Neural cell (in vitro differentiated cells): ENCODE data around the gene USP12. TPM values are rescaled to one million over a fixed set of nuclear protein-coding genes. Genes with fewer than 3 reads are reported as not detected.

ENCODE experiments used
- H2AFZ ChIP-seq: fragments of 200-600, 300-800 bp; sonication (generic), shearing (Covaris generic); 2 replicates; pipeline ENCODE4 v1.6.0; 2014; ENCODE audit warnings: low read depth, mild to moderate bottlenecking, antibody characterized with exemption, low read length, moderate library complexity
- H3F3A ChIP-seq: fragments of 200-600 bp; shearing (Covaris generic); 2 replicates; pipeline ENCODE4 v1.6.1; 2016; ENCODE audit warnings: mild to moderate bottlenecking, moderate library complexity, mixed read lengths, antibody characterized with exemption, low read length; ENCODE audit not compliant: insufficient read depth, poor library complexity, severe bottlenecking
- H3K27ac ChIP-seq: fragments of 200-600, 300-800 bp; sonication (generic), shearing (Covaris generic); 2 replicates; pipeline ENCODE4 v1.5.1; 2014; ENCODE audit warnings: mild to moderate bottlenecking, low read length, moderate library complexity
- H3K27me3 ChIP-seq: fragments of 300-800, 200-600 bp; sonication (generic), shearing (Covaris generic); 2 replicates; pipeline ENCODE4 v1.6.0; 2014; ENCODE audit warnings: mild to moderate bottlenecking, low read depth, low read length, moderate library complexity; ENCODE audit not compliant: insufficient read depth
- H3K36me3 ChIP-seq: fragments of 300-800, 200-600 bp; sonication (generic), shearing (Covaris generic); 2 replicates; pipeline ENCODE4 v1.5.1; 2014; ENCODE audit warnings: mild to moderate bottlenecking, antibody characterized with exemption, low read length, moderate library complexity; ENCODE audit not compliant: insufficient read depth
- H3K4me2 ChIP-seq: fragments of 300-800, 200-600 bp; sonication (generic), shearing (Covaris generic); 2 replicates; pipeline ENCODE4 v1.6.0; 2014; ENCODE audit warnings: mild to moderate bottlenecking, low read length
- H3K4me3 ChIP-seq: fragments of 300-800, 200-600 bp; sonication (generic), shearing (Covaris generic); 2 replicates; pipeline ENCODE4 v1.5.1; 2014; ENCODE audit warnings: mild to moderate bottlenecking, low read length, moderate library complexity
- H3K79me2 ChIP-seq: fragments of 200-600 bp; shearing (Covaris generic); replicated peaks from 2 replicates; pipeline ENCODE4 v1.6.0; 2014; ENCODE audit warnings: mild to moderate bottlenecking, low read length, moderate library complexity; ENCODE audit not compliant: insufficient read depth
- H3K9ac ChIP-seq: fragments of 300-800, 200-600 bp; sonication (generic), shearing (Covaris generic); 2 replicates; pipeline ENCODE4 v1.6.1; 2016; ENCODE audit warnings: mild to moderate bottlenecking, low read length, mixed read lengths
- H3K9me2 ChIP-seq: fragments of 200-600 bp; shearing (Covaris generic); 2 replicates; pipeline ENCODE4 v1.6.1; 2016; ENCODE audit warnings: mild to moderate bottlenecking, low read length, mixed read lengths; ENCODE audit not compliant: insufficient read depth
- H3K9me3 ChIP-seq: fragments of 200-600, 300-800 bp; sonication (generic), shearing (Covaris generic); 2 replicates; pipeline ENCODE4 v1.6.1; 2016; ENCODE audit warnings: mild to moderate bottlenecking, mixed run types, low read length, moderate library complexity, mixed read lengths
- H4K20me1 ChIP-seq: fragments of 200-600 bp; shearing (Covaris generic); 2 replicates; pipeline ENCODE4 v1.6.1; 2016; ENCODE audit warnings: mild to moderate bottlenecking, mixed run types; ENCODE audit not compliant: insufficient read depth
- CTCF ChIP-seq: fragments of 450-650 bp; IDR thresholded peaks from 2 replicates; pipeline ENCODE4 v1.5.1; 2014; ENCODE audit warnings: antibody characterized with exemption, mild to moderate bottlenecking, moderate library complexity; ENCODE audit not compliant: poor library complexity, severe bottlenecking
- EP300 ChIP-seq: fragments of 450-650 bp; conservative IDR thresholded peaks from 2 replicates; pipeline ENCODE4 v1.6.1; 2014; ENCODE audit warnings: antibody characterized with exemption, mild to moderate bottlenecking, moderate library complexity; ENCODE audit not compliant: poor library complexity, severe bottlenecking
- EZH2 ChIP-seq: fragments of 200-600, 300-800 bp; shearing (Covaris generic), sonication (generic); IDR thresholded peaks from 2 replicates; pipeline ENCODE4 v1.6.1; 2014; ENCODE audit warnings: antibody characterized with exemption, low read length, borderline replicate concordance, mild to moderate bottlenecking; ENCODE audit not compliant: insufficient read depth, poor library complexity, severe bottlenecking
- MXI1 ChIP-seq: fragments of 450-650 bp; conservative IDR thresholded peaks from 2 replicates; pipeline ENCODE4 v1.6.1; 2014; ENCODE audit warnings: antibody characterized with exemption, mild to moderate bottlenecking; ENCODE audit not compliant: poor library complexity, severe bottlenecking
- POLR2AphosphoS5 ChIP-seq: IDR thresholded peaks from 2 replicates; pipeline ENCODE4 v1.6.1; 2012
- RAD21 ChIP-seq: fragments of 450-650 bp; conservative IDR thresholded peaks from 2 replicates; pipeline ENCODE4 v1.6.1; 2014; ENCODE audit warnings: antibody characterized with exemption, mild to moderate bottlenecking, moderate library complexity
- REST ChIP-seq: IDR thresholded peaks from 2 replicates; pipeline ENCODE4 v1.6.1; 2012; ENCODE audit warnings: borderline replicate concordance
- SMC3 ChIP-seq: fragments of 450-650 bp; conservative IDR thresholded peaks from 2 replicates; pipeline ENCODE4 v1.6.1; 2014; ENCODE audit warnings: antibody characterized with exemption, mild to moderate bottlenecking, moderate library complexity; ENCODE audit not compliant: poor library complexity
- TAF1 ChIP-seq: IDR thresholded peaks from 2 replicates; pipeline ENCODE4 v1.6.1; 2012; ENCODE audit warnings: low read depth
- polyA plus RNA-seq: library from polyadenylated mRNA; depleted of rRNA; stranded (reverse); fragments of >200 nt; gene quantifications from 2 replicates; pipeline ENCODE4 v1.2.3, GENCODE V29; 2014

The USP12 gene
- polyA plus RNA-seq, 1 donor from 2014 or later: 26.2 TPM

GRCh38 chr13:27128825-27129627 lies 42.6 kb downstream of the USP12 start:
- H3K79me2 ChIP-seq: peaks cover 58% of the 10 kb centered on the region
- H4K20me1 ChIP-seq: no peaks in the 10 kb centered on the region
- no peak for TF ChIP-seq RAD21
- TF ChIP-seq MXI1: no peak

GRCh38 chr13:27126859-27127258 lies 44.8 kb downstream of the USP12 start:
- Histone ChIP-seq H3K27ac (no peak overlapping the region), H3K79me2 (peaks cover 41% of the 10 kb centered on the region), H4K20me1 (no peaks in the 10 kb centered on the region), H3K36me3 (no peaks in the 10 kb centered on the region), H3F3A (no peaks in the 10 kb centered on the region), H3K9me3 (peaks cover 4% of the 10 kb centered on the region), H3K4me2 (no peak overlapping the region), H3K27me3 (no peaks in the 10 kb centered on the region), H3K4me3 (no peak overlapping the region), H2AFZ (no peak overlapping the region), H3K9ac (no peak overlapping the region), H3K9me2 (no peaks in the 10 kb centered on the region)
- TF ChIP-seq TAF1 (no peak), REST (no peak), EP300 (no peak)

More at GRCh38 chr13:27128825-27129627, 42.6 kb downstream of the USP12 start:
- Histone ChIP-seq H3K4me2 (no peak overlapping the region), H3K27me3 (no peaks in the 10 kb centered on the region), H3K9me3 (peaks cover 4% of the 10 kb centered on the region), H3K9ac (no peak overlapping the region), H3F3A (no peaks in the 10 kb centered on the region), H2AFZ (no peak overlapping the region), H3K27ac (no peak overlapping the region), H3K4me3 (no peak overlapping the region), H3K9me2 (no peaks in the 10 kb centered on the region), H3K36me3 (no peaks in the 10 kb centered on the region)

- Histone ChIP-seq H3K79me2 (peaks cover 41% of the 10 kb centered on the region), H3K27ac (no peak overlapping the region)
Observed at GRCh38 chr13:27125357-27126282, 46.0 kb downstream of the USP12 start.

More at GRCh38 chr13:27125357-27126282, 46.0 kb downstream of the USP12 start:
- H3K9me3 ChIP-seq: peaks cover 4% of the 10 kb centered on the region
- H3K9ac ChIP-seq: no peak overlapping the region
- TF ChIP-seq EZH2: no peak
- TF ChIP-seq MXI1: no peak
- no peak for TF ChIP-seq POLR2AphosphoS5
- no peak for TF ChIP-seq CTCF
- TF ChIP-seq EP300: no peak
- no peak for TF ChIP-seq REST
- no peak for TF ChIP-seq TAF1
- TF ChIP-seq SMC3: no peak
- no peak for TF ChIP-seq RAD21
- no peak overlapping the region for H2AFZ ChIP-seq
- H3F3A ChIP-seq: no peaks in the 10 kb centered on the region
- no peak overlapping the region for H3K4me3 ChIP-seq
- no peaks in the 10 kb centered on the region for H3K9me2 ChIP-seq
- H4K20me1 ChIP-seq: no peaks in the 10 kb centered on the region
- H3K27me3 ChIP-seq: no peaks in the 10 kb centered on the region
- no peaks in the 10 kb centered on the region for H3K36me3 ChIP-seq
- H3K4me2 ChIP-seq: no peak overlapping the region
